HCT116 (cell line): ENCODE measurements around the gene RARB.

Source experiments
- CEBPB ChIP-seq: IDR thresholded peaks from 2 replicates; pipeline ENCODE4 v1.6.1; 2012; ENCODE audit warnings: low read depth
- CTCF ChIP-seq, 3 experiments: fragments of 200-600 bp in 1 of 3; sonication (generic) in 1 of 3; IDR thresholded peaks in 2 of 3; conservative IDR thresholded peaks in 1 of 3; 2 replicates each; pipeline ENCODE4 v1.5.1; 2012 to 2017; ENCODE audit warnings: low read depth in 2 of 3, low read length in 2 of 3, antibody characterized with exemption in 1 of 3, borderline replicate concordance in 1 of 3, control low read depth in 1 of 3, mild to moderate bottlenecking in 1 of 3, mixed read lengths in 1 of 3, mixed run types in 1 of 3, moderate library complexity in 1 of 3; ENCODE audit not compliant: insufficient read depth in 1 of 3
- EZH2 ChIP-seq: fragments of 200-600 bp; sonication (generic); IDR thresholded peaks from 2 replicates; pipeline ENCODE4 v1.6.1; 2017; ENCODE audit warnings: antibody characterized with exemption, mixed run types
- MAX ChIP-seq: IDR thresholded peaks from 2 replicates; pipeline ENCODE4 v1.6.1; 2012
- POLR2A ChIP-seq: IDR thresholded peaks from 2 replicates; pipeline ENCODE4 v1.7.0; 2011; ENCODE audit warnings: borderline replicate concordance; ENCODE audit not compliant: insufficient read depth, insufficient read length; ENCODE audit errors: extremely low read depth
- POLR2AphosphoS5 ChIP-seq: IDR thresholded peaks from 2 replicates; pipeline ENCODE4 v1.6.1; 2011; ENCODE audit warnings: mild to moderate bottlenecking, low read depth, low read length, moderate library complexity
- RAD21 ChIP-seq: IDR thresholded peaks from 2 replicates; pipeline ENCODE4 v1.6.1; 2012; ENCODE audit warnings: low read depth, mild to moderate bottlenecking
- SP1 ChIP-seq: IDR thresholded peaks from 2 replicates; pipeline ENCODE4 v1.6.1; 2012; ENCODE audit warnings: low read depth
- YY1 ChIP-seq: IDR thresholded peaks from 2 replicates; pipeline ENCODE4 v1.6.1; 2011; ENCODE audit warnings: low read length, low read depth, moderate library complexity, mild to moderate bottlenecking; ENCODE audit not compliant: insufficient replicate concordance; ENCODE audit errors: extremely low read depth
- ZBTB33 ChIP-seq: IDR thresholded peaks from 2 replicates; pipeline ENCODE4 v1.6.1; 2011; ENCODE audit warnings: mild to moderate bottlenecking, low read length, moderate library complexity; ENCODE audit not compliant: insufficient replicate concordance; ENCODE audit errors: extremely low read depth

- TF ChIP-seq POLR2A: no peak
- peak in 1 of 3 experiments; percentile 15; a peak in 1 of 6 replicates for TF ChIP-seq CTCF (IDR thresholded peaks at IDR 0.05 in 2 of 3, conservative IDR thresholded peaks at IDR 0.05 in 1 of 3; ENCODE audit: borderline replicate concordance in 1 of 3, insufficient read depth in 1 of 3, low read depth in 2 of 3, low read length in 2 of 3)
- no peak for TF ChIP-seq EZH2
- TF ChIP-seq POLR2AphosphoS5: no peak
- no peak for TF ChIP-seq SP1
- TF ChIP-seq RAD21: no peak
- TF ChIP-seq MAX: no peak
- no peak for TF ChIP-seq YY1
- no peak for TF ChIP-seq CEBPB
- no peak for TF ChIP-seq ZBTB33
These were observed 128.4 kb downstream of the RARB start for GRCh38 chr3:25556447-25556846.
